Breast epithelium (tissue), 3 donors: ENCODE results near the gene FASN.

Experiments
- CTCF ChIP-seq, 3 donors: fragments of 450-650 bp; IDR thresholded peaks; one replicate each; pipeline ENCODE4 v1.5.1; 2016 to 2017; ENCODE audit warnings: antibody characterized with exemption in 3 of 3, mild to moderate bottlenecking in 3 of 3, moderate library complexity in 3 of 3
- POLR2A ChIP-seq: fragments of 450-650 bp; IDR thresholded peaks from one replicate; pipeline ENCODE4 v1.6.1; 2016; ENCODE audit warnings: antibody characterized with exemption, mild to moderate bottlenecking, moderate library complexity
- POLR2AphosphoS5 ChIP-seq, 3 donors: sonication (generic); formaldehyde crosslinking; IDR thresholded peaks; one replicate each; pipeline ENCODE4 v1.6.1; 2017; ENCODE audit warnings: antibody characterized with exemption in 3 of 3

GRCh38 chr17:82046903-82047302 is 51.1 kb downstream of the FASN start:
- no peak for TF ChIP-seq POLR2A
- no peak for TF ChIP-seq CTCF (IDR thresholded peaks at IDR 0.05)
- TF ChIP-seq POLR2AphosphoS5 (IDR thresholded peaks at IDR 0.05), result no peak
